GM18502 (cell line): Measurements from ENCODE around the gene NR1H4.
"Not testable (repeated sequence)": the region's sequence is repeated elsewhere in the genome, so short reads cannot be mapped to it uniquely, and the experiment has no call there.

Source experiments
- ATAC-seq: cut with Tn5 transposase; IDR thresholded peaks from one replicate; pipeline ENCODE4 v1.9.1; 2021; ENCODE audit warnings: mild to moderate bottlenecking; ENCODE audit not compliant: unreplicated experiment, poor library complexity

The NR1H4 gene

DNA sequence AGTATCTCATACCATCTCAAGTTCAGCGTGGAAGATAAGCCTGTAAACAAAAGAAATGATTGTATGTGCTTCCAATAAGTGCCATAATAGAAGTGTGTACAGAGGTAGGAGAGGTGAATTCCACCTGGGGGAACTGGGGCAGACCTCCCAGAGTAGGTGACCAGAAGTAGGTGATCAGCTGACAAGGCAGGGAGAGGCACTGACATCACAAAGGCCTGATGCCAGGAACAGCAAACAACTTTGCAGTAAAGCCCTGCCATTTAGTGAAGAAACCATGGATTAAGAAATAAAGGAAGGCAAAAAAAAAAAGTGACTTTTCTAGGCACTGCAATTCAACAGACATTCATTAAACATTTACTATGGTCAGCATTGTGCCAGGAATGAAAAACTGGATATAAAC lies 31.1 kb downstream of the NR1H4 start:
- ATAC-seq = no peak

DNA sequence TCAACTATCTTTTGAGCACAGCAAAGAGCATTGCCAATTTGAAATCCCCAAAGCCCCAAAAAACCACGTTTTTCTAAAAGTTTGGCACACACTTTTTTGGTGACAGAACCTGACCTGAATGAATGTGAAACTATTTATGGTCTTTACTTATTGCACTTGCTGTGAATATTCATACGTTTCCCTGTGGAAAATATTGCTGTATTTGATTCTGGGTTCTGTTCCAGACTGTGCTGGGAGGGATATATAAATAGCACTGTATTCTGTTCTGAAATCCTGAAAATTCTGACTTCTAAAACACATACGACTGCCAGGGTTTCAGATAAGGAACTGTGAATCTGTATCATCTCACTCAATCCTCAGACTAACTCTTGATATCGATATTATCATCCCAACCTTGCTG lies 35.1 kb downstream of the NR1H4 start:
- ATAC-seq = no peak

DNA sequence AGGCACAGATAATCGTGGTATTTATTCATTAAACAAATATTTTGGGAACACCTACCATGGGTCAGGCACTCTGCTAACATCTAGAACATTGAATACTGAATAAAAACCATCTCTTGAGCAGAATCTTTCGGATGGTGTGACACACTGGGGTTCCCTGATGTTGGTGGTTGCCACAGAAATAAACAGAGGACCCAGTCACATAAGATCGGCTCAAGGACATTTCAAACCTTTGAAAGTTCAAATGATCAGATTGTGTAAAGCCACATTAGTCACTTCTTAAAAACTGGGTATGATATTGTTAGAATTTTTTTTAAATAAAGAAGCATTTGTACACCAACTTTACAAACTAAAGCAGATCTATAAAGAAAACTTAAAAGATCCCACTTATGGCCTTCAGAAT lies 39.0 kb downstream of the NR1H4 start:
- ATAC-seq = no peak

DNA sequence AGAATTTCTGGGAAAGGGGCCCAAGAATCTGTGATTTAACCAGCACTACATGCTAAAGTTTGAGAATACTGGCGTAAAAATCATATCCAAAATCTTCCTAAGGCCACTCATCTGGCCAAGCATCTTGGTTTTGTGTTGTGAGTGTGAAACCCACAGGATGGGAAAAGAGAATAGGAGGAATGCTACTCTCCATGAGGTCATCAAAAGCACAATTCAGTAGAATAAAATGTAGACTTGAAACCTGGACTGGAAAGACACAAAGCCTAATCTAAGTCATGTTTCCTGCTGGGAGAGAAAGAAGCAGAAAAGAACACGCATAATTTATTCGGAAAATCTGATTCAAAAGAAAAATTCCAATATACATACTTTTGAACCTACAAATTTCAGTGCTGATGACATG lies 42.3 kb downstream of the NR1H4 start:
- no peak for ATAC-seq

DNA sequence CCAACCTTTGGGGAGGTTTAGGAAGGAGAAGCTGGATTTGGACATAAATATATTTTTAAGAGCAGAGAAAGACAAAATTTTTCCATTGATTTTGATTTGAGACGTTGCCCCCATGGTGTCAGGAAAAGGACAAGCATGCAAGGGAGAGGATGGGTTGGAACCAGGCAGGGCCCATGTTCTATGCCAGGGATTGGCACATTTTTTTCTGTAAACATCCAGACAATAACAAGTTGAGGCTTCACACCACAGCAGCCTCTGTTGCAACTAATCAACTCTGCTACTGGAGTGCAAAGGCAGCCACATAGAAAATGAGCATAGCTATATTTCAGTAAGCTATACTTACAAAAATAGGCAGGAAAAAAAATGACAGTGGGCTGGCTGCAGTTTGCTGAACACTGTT lies 44.7 kb downstream of the NR1H4 start:
- ATAC-seq = no peak

DNA sequence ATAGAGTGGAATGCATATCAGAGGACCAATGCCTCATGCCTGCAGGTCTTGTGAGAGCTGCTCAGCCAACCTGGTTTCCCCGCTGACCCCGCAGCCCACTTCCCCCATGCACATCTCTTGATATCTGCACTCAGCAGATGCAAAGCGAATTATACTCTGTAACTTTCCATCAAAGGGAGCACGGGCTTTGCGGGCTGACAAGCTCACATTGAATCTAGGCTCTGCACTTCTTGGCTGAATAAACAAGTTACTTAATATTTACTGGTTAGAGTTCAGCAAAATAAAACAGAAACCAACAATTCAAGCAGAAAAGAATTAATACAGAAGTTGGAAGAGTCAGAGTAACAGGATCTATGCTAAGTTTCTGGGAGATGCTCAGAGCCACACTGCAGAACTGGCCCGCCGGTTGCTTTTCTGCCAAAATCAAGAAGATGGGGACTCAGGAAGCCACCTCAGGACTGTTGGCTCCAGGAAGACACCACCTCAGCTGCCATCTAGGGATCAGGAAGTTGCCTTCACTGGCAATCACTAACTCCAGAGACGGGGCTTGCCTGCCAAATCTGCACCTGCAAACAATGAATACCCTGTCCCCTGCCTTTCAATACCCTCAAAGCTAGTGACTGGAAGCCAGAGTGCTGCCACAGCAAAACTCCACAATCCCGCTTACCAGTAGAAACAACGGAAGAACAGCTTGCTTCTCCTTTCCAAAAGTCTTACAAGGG lies 46.5 kb downstream of the NR1H4 start:
- no peak for ATAC-seq

DNA sequence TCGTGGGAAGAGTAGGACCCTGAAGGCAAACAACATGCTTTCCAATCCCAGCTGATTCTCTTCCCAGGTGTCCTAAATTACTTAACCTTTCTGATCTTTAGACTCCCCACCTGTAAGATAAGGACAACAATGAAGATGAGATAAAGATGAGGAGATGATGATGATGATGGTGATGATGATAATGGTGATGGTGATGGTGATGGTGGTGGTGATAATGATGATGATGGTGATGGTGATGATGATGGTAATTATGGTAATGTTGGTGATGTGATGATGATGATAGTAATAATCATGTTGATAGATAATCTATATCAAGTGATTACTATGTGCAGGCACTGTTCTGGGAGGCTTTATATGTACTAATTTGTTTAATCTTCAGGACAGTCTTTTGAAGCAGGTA lies 48.3 kb downstream of the NR1H4 start:
- no peak for ATAC-seq

DNA sequence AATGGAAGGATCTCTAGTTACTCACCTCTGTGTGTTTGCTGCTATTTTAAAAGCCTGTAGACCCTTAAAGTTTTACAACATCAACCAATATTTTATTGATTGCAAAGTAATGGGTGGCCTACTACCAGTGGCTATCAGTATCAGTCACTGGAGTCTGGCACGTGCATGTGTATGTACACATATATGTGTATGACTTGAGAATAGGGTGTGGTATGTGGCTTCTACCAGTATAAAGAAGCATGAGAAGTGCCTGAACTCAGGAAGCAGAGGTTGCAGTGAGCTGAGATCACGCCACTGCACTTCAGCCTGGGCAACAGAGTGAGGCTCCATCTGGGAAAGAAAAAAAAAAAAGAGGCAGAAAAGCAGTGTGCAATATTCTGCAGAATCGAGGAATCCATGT lies 54.4 kb downstream of the NR1H4 start:
- ATAC-seq = no peak

DNA sequence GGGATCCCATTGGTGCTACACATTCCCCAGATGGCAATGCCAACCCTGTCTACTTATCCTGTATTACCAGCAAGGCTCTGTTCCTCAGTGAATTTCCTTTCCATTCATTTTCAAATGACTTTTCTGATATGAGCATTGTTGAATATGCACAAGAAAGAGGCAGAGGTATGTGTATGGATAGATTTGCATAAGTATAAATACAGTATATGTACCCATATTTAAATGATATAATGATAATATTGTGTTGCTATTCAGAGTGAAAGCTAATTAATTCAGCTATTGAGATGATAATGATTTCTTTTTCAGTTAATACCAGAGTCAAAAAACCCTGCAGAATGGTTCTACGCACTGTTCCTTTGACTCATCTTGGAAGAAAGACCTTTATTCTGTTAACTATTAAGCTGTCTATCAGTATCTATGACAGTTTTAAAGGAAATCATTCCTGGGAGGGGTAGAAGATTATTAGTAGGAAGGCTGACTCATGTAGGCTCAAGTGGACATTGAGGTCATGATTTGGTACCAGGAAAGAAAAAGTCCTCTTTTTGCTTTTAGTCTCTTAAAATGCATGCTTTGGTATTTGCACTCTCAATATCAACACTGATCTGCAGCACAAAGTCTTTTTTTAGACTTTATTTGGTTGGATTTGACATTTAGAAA lies 54.9 kb downstream of the NR1H4 start:
- ATAC-seq = no peak

DNA sequence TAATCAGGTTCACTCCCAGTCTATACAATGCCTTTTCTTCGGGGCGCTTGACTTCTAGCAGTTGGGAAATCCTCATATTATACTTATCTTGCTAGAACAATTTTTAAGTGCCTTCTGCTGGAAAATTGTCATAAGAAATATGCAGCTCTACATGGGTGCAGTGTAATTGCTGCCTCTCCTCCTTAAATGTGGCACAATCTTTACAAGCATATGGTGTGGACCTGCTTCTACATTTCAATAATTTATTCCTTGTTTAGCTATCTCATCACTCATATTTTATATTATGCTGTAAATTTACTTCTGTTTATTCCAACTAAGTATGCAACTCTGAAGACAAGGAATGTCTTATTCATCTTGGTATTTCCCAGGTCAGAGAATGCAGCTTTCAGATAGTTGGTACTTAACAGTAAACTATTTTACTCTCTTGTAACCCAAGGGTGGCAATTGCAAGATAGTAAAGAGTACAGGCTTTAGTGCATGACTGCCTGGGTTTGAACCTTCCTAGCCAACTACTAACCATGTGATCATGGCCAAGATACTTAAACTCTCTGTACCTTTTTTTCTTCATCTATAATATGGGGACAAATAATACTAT lies 56.2 kb downstream of the NR1H4 start:
- no peak for ATAC-seq

DNA sequence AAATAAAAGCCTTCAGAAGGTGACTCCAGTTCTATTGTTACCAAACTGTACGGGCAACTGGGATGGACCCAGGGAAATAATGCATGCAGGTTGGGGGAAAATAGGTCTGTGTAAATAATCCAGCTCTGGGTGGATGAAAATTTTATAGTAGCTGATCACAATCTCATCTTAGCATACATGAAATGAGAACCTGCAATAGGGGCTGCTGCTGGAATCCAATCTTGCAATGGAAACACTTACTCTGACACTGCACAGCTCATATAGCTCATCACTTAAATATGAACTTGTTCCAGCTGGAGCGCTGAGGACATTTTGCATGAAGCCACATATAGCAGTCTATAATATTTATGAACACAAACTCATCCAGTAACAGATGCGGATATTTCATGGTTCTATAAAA lies 59.7 kb downstream of the NR1H4 start:
- ATAC-seq = no peak

DNA sequence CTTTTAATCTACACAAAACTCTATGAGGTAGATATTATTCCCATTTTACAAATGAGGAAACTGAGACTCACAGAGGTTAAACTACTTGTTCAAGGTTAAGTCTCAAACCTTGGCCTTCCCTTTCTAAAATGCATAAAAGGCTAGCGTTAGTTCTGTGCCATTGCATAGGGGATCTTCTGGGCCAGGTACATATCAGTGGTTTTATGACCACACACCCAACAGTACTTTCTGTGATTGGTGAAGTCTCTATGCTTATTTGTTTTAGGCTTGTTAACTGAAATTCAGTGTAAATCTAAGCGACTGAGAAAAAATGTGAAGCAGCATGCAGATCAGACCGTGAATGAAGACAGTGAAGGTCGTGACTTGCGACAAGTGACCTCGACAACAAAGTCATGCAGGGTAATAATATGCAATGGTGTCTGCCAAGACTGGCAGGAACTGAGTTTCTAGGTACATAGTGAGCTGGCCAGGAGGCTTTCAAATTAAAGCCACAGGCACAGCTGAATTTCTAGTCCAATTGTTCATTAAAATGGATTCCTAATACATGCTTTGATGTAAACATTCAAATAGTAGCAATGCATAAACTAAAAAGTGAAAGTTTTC lies 61.1 kb downstream of the NR1H4 start:
- ATAC-seq = no peak

DNA sequence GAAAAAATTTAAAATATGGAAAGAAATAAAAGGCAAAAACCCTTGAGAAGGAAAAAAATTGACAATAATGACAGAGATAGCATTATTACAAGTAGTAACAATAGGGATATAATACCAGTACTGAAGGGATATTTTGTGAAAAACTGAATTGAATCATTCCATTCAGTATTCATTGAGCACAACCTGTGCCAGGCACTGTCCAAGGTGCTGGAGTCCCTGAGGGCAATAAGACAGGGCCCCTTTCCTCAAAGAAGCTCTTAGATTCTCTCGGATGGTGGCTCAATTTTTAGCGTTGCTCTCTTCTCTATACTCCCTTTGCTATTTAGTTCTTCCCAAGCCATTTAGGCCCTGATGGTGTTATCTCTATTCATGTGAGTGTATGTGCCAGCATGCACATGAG lies 65.5 kb downstream of the NR1H4 start:
- no peak for ATAC-seq

DNA sequence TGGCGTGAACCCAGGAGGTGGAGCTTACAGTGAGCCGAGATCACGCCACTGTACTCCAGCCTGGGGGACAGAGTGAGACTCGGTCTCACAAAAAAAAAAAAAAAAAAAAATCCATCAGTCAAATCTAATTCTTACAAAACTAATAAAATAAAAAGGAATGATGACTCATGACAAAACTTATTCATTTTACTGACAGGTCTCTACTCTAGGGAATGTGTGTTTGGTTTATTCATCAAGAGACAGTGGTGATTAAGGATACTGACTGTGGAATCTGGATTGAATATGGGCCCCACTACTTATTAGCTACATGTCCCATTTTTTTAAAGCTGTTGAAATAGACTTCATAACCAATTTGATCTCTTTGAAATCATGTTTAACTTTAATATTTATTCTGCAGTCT lies 70.5 kb downstream of the NR1H4 start:
- ATAC-seq = no peak

DNA sequence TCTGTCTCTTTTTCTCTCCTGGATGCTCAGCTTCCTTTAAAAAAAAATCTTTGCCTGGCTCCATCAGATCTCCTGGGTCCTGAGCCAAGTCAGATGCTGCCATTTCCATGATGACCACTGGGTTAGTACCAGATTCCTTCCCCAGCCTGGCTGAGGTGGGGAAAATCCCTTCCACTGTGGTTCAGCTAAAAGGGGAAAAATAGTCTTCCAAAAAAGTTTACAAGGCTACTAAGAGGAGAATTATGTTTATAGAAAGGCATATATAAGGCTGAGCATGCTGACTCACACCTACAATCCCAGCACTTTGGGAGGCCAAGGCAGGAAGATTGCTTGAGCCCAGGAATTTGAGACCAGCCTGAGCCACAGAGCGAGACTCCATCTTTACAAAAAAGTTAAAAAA lies 71.4 kb downstream of the NR1H4 start:
- no peak for ATAC-seq

DNA sequence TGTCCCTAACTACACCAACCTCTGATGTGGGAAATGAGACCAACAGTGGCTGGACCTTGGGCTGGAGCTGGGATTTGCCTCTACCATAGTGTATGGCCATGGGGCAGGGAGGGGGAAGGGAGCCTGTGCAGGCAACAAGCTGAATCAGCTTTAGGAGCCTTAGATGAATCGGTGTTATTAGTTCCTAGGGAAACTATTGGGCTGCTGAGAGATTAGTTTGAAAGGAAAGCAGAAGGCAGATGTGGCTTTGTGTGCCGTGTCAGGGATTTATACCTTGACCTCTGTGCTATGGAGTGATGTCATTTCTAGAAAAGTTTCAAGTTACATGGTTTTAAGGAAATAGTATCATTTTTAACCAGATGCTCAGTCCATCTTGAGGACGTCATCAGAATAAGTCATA lies 80.3 kb downstream of the NR1H4 start:
- no peak for ATAC-seq

DNA sequence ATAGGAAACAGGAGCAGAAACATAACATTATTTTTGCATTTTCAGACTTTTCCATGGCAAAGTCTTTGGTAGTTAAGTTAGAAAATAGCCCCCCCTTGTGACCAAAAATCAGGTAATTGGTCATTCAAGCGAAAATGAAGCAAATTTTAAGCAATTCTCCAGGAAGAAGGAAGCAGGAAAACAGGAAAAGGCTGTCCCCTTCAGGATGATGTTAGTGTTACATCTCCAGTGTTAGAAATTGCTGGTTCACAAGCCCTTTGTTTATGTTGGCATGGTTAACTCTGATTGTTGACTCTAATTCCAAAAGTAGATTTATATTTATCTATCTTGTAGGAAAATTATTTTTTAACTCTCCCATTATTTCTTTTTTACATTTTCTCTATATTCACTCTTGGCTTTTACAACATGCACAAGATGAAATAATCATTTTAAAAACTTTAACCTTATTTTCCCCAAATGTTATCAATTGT lies 81.0 kb downstream of the NR1H4 start:
- no peak for ATAC-seq

DNA sequence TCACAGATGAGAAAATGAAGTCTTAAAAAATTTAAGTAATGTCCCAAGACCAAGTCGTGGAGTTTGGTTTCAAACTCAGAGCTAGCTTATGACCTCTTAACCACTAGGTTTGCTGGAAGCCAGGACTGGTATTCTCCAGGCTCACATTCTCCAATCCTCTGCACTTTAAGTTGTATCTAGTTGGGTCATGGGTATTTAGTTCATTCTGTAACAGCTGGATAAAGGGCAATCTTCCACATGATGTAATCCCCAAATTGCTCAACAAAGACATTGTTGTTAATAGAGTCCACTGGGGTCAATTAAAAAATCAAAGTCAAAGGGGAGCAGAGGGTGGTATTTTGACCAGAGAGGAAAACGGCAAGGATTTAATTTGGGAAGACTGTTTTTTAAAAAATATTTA lies 82.1 kb downstream of the NR1H4 start:
- ATAC-seq = no peak

DNA sequence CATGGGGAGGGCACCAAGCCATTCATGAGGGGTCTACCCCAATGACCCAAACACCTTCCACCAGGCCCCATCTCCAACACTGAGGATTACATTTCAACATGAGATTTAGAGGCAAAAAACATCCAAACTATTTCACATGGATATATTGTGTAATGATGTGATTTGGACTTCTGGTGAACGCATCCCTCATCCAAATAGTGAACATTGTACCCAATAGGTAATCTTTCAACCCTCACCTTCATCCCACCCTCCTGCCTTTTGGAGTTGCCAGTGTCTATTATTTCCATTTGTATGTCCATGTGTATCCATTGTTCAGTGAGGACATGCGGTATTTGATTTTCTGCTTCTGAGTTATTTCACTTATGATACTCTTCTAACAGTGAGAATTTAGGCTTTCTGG lies 83.7 kb downstream of the NR1H4 start:
- no peak for ATAC-seq

DNA sequence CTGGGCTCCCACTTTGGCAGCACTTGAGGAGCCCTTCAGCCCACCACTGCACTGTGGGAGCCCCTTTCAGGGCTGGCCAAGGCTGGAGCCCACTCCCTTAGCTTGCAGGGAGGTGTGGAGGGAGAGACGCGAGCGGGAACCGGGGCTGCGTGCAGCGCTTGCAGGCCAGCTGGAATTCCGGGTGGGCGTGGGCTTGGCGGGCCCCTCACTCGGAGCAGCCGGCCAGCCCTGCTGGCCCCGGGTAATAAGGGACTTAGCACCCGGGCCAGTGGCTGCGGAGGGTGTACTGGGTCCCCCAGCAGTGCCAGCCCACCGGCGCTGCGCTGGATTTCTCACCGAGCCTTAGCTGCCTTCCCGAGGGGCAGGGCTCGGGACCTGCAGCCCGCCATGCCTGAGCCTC lies 85.6 kb downstream of the NR1H4 start:
- ATAC-seq = not testable (repeated sequence)

DNA sequence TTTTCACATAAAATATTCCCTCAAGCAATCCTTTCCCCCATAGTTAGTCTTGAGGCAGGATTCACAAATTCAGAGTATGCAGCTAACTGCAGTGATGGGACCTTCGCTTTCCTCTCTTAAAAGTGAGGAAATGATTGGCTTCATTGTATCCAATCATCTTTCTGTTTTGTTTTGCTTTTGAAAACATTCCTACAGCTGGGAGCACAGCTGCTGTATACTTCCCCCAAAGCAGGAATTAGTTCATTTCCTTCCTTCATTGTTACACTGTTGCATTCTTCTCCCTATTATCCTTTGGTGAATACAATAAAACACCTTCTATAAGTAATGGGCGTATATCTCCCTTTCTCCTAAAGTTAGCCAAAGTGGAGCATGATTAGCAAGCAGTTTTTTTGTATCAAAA lies 90.4 kb downstream of the NR1H4 start:
- ATAC-seq = no peak
